ENCODE results near the gene HJURP. TPM values are rescaled to one million over a fixed set of nuclear protein-coding genes. Genes with fewer than 3 reads are reported as not detected.

HJURP gene
- total and polyA plus RNA-seq, 9 of the 15 experiments (the other 6 are each of a cell fraction or from before 2014, with no cell fraction given), result 13.8 to 102 (median 28.3) TPM

- TF ChIP-seq ATF1 (CRISPR knock-in tag; IDR thresholded peaks at IDR 0.05), result no peak
- peak; percentile 72 for TF ChIP-seq ATF1 (tag; IDR thresholded peaks at IDR 0.05)
- peak; percentile 70; the same call in 1 of the 2 replicates for TF ChIP-seq CTBP1 (IDR thresholded peaks at IDR 0.05; ENCODE audit: borderline replicate concordance)
- no peak for TF ChIP-seq ILF3 (IDR thresholded peaks at IDR 0.05; ENCODE audit: borderline replicate concordance)
- TF ChIP-seq CC2D1A (IDR thresholded peaks at IDR 0.05), result peak; percentile 86
- TF ChIP-seq GABPA (tag; conservative IDR thresholded peaks at IDR 0.05; ENCODE audit: low read depth), result peak; percentile 88
- no peak for TF ChIP-seq KLF10 (CRISPR knock-in tag; IDR thresholded peaks at IDR 0.05)
- peak; percentile 72; the same call in 1 of the 2 replicates for TF ChIP-seq CREB1 (IDR thresholded peaks at IDR 0.05)
- peak; percentile 59; the same call in 1 of the 2 replicates for TF ChIP-seq CREB1 (CRISPR knock-in tag; IDR thresholded peaks at IDR 0.05)
- no peak for TF ChIP-seq SRSF3 (IDR thresholded peaks at IDR 0.05; ENCODE audit: insufficient read depth, low read length)
- no peak for TF ChIP-seq DMBX1 (CRISPR knock-in tag; IDR thresholded peaks at IDR 0.05; ENCODE audit: borderline replicate concordance)
- peak; percentile 21; the same call in 1 of the 2 replicates for TF ChIP-seq KLF16 (IDR thresholded peaks at IDR 0.05)
- TF ChIP-seq TAF1 (IDR thresholded peaks at IDR 0.05; ENCODE audit: control insufficient read depth, extremely low read depth, insufficient read depth, low read length, severe bottlenecking), result peak; percentile 91
- TF ChIP-seq GABPB1 (CRISPR knock-in tag; IDR thresholded peaks at IDR 0.05), result peak; percentile 74
- TF ChIP-seq POLR2AphosphoS5 (IDR thresholded peaks at IDR 0.05; ENCODE audit: control insufficient read depth, insufficient read depth, low read depth, low read length), result peak; percentile 78
- TF ChIP-seq RUNX1 (IDR thresholded peaks at IDR 0.05; ENCODE audit: low read depth), result no peak
- TF ChIP-seq ZC3H4 (CRISPR knock-in tag; IDR thresholded peaks at IDR 0.05; ENCODE audit: borderline replicate concordance), result no peak
- peak; percentile 69 for TF ChIP-seq SP1 (CRISPR knock-in tag; IDR thresholded peaks at IDR 0.05)
- TF ChIP-seq FOXM1 (IDR thresholded peaks at IDR 0.05; ENCODE audit: low read depth), result peak; percentile 100
- TF ChIP-seq FOXM1 (CRISPR knock-in tag; IDR thresholded peaks at IDR 0.05; ENCODE audit: low read depth), result peak; percentile 99
- TF ChIP-seq ZBTB40 (IDR thresholded peaks at IDR 0.05), result peak; percentile 86
- no peak for TF ChIP-seq ZBTB40 (CRISPR knock-in tag; IDR thresholded peaks at IDR 0.05)
Measured at GRCh38 chr2:233854241-233854981, at the start of gene HJURP (continued).

All from K562 (cell line).